Endothelial cell of umbilical vein (primary cell): ENCODE measurements around the gene H3-3A. TPM values are rescaled to one million over a fixed set of nuclear protein-coding genes. Genes with fewer than 3 reads are reported as not detected.

Source experiments
- BruUV-seq: library from RNA; stranded (reverse); fragments of 400-500 nt; replicated peaks from 2 replicates; lab custom pipeline; 2021; lab: Mats Ljungman, UMichigan
- CTCF ChIA-PET: fragments of 300-600, 350-600 bp; sonication (Branson Sonifier 250); formaldehyde crosslinking; loops from one replicate; lab custom pipeline; 2021; ENCODE audit warnings: antibody characterized with exemption, inconsistent platforms; lab: Charles Lee
- POLR2A ChIA-PET: fragments of 300-600, 350-600 bp; sonication (Branson Sonifier 250); formaldehyde crosslinking; loops from one replicate; lab custom pipeline; 2021; ENCODE audit warnings: antibody characterized with exemption, inconsistent platforms; lab: Charles Lee
- DNase-seq: peaks from one replicate; pipeline ENCODE4 v3.0.0-alpha.2; 2011; ENCODE audit warnings: low read depth, low spot score
- FAIRE-seq: peaks from 2 replicates; lab custom pipeline; 2011; peaks lifted over from hg19 to GRCh38; lab: Jason Lieb, UNC
- H2AFZ ChIP-seq: 2 replicates; pipeline ENCODE4 v1.6.0; 2012; ENCODE audit warnings: low read depth, low read length, control low read depth, inconsistent platforms
- H3K27ac ChIP-seq: 2 replicates; pipeline ENCODE4 v1.5.1; 2011; ENCODE audit warnings: low read depth, mild to moderate bottlenecking, control low read depth, low read length, moderate library complexity; ENCODE audit not compliant: insufficient read depth
- H3K27me3 ChIP-seq, 2 experiments: 2 replicates each; pipeline versions ENCODE4 v1.6.0 to v1.6.1; 2011; ENCODE audit warnings: low read length in 2 of 2, mixed read lengths in 1 of 2; ENCODE audit not compliant: control insufficient read depth in 2 of 2, insufficient read depth in 2 of 2
- H3K36me3 ChIP-seq, 2 experiments: 2 replicates in 1 of 2; 3 replicates in 1 of 2; pipeline ENCODE4 v1.5.1; 2011; ENCODE audit warnings: low read length in 2 of 2, mild to moderate bottlenecking in 1 of 2, moderate library complexity in 1 of 2; ENCODE audit not compliant: control insufficient read depth in 2 of 2, insufficient read depth in 2 of 2; ENCODE audit errors: extremely low read depth in 1 of 2
- H3K4me1 ChIP-seq: 3 replicates; pipeline ENCODE4 v1.5.1; 2011; ENCODE audit warnings: mild to moderate bottlenecking, low read length; ENCODE audit not compliant: control insufficient read depth, insufficient read depth; ENCODE audit errors: extremely low read depth
- H3K4me2 ChIP-seq: 2 replicates; pipeline ENCODE4 v1.6.1; 2011; ENCODE audit warnings: low read length, control low read depth, mixed read lengths; ENCODE audit not compliant: insufficient read depth
- H3K4me3 ChIP-seq, 3 experiments: fragments of 200-600 bp in 1 of 3; sonication (generic), shearing (Covaris generic) in 1 of 3; replicated peaks in 1 of 3; 2 replicates each; pipeline ENCODE4 v1.5.1; 2011 to 2016; ENCODE audit warnings: control low read depth in 3 of 3, low read length in 3 of 3, mild to moderate bottlenecking in 2 of 3, inconsistent platforms in 1 of 3, low read depth in 1 of 3, moderate library complexity in 1 of 3; ENCODE audit not compliant: insufficient read depth in 1 of 3
- H3K79me2 ChIP-seq: 2 replicates; pipeline ENCODE4 v1.6.0; 2012; ENCODE audit warnings: low read length, inconsistent platforms; ENCODE audit not compliant: control insufficient read depth, insufficient read depth
- H3K9ac ChIP-seq: replicated peaks from 2 replicates; pipeline ENCODE3; 2011; ENCODE audit warnings: low read length, control low read depth; ENCODE audit not compliant: insufficient read depth; ENCODE audit errors: extremely low read depth
- H3K9me1 ChIP-seq: replicated peaks from 3 replicates; pipeline ENCODE4 v1.6.0; 2011; ENCODE audit warnings: mild to moderate bottlenecking, low read length; ENCODE audit not compliant: control insufficient read depth, insufficient read depth; ENCODE audit errors: extremely low read depth
- H3K9me3 ChIP-seq: replicated peaks from 2 replicates; pipeline ENCODE4 v1.5.1; 2012; ENCODE audit warnings: low read length, inconsistent platforms; ENCODE audit not compliant: control insufficient read depth, insufficient read depth
- H4K20me1 ChIP-seq: replicated peaks from 2 replicates; pipeline ENCODE3; 2011; ENCODE audit warnings: mild to moderate bottlenecking, low read length; ENCODE audit not compliant: control insufficient read depth, insufficient read depth; ENCODE audit errors: extremely low read depth
- CTCF ChIP-seq, 2 donors: IDR thresholded peaks; 1 replicate in 1 of 2; 2 replicates in 1 of 2; pipeline ENCODE4 v1.5.1; 2011; ENCODE audit warnings: low read length in 2 of 2, mild to moderate bottlenecking in 2 of 2, moderate library complexity in 2 of 2, control low read depth in 1 of 2, inconsistent platforms in 1 of 2, low read depth in 1 of 2; ENCODE audit not compliant: insufficient read depth in 1 of 2; ENCODE audit errors: extremely low read depth in 1 of 2
- EZH2 ChIP-seq: IDR thresholded peaks from 2 replicates; pipeline ENCODE4 v1.6.1; 2012; ENCODE audit warnings: borderline replicate concordance, low read depth, mild to moderate bottlenecking, moderate library complexity, low read length, inconsistent platforms; ENCODE audit not compliant: severe bottlenecking
- FOS ChIP-seq: IDR thresholded peaks from 2 replicates; pipeline ENCODE4 v1.6.1; 2011; ENCODE audit warnings: mild to moderate bottlenecking, low read length, moderate library complexity, borderline replicate concordance; ENCODE audit not compliant: insufficient read depth
- GATA2 ChIP-seq: IDR thresholded peaks from 2 replicates; pipeline ENCODE4 v1.7.0; 2011; ENCODE audit warnings: low read depth, mild to moderate bottlenecking, moderate library complexity, mixed read lengths, low read length; ENCODE audit not compliant: insufficient read length, insufficient read depth
- JUN ChIP-seq: IDR thresholded peaks from 2 replicates; pipeline ENCODE4 v1.6.1; 2011; ENCODE audit warnings: borderline replicate concordance, low read depth; ENCODE audit not compliant: insufficient read length, insufficient read depth
- MYC ChIP-seq: IDR thresholded peaks from one replicate; pipeline ENCODE4 v1.6.1; 2011; ENCODE audit warnings: mild to moderate bottlenecking, low read depth, low read length
- POLR2A ChIP-seq: IDR thresholded peaks from 2 replicates; pipeline ENCODE4 v1.6.1; 2012; ENCODE audit warnings: low read depth, mild to moderate bottlenecking, control low read depth, low read length
- POLR2AphosphoS5 ChIP-seq: IDR thresholded peaks from 2 replicates; pipeline ENCODE4 v1.6.1; 2012; ENCODE audit warnings: low read depth, mild to moderate bottlenecking, control low read depth, low read length, moderate library complexity; ENCODE audit not compliant: insufficient read depth
- dilution Hi-C: fragments of 300-500 bp; cut with MboI; formaldehyde crosslinking; loops from one replicate; pipeline ENCODE4 v1.15.0; 2019; ENCODE audit warnings: low sequenced_read_pairs; ENCODE audit not compliant: extremely low pct_ligation_motif_present
- intact Hi-C: fragments of 100-400 bp; cut with micrococcal nuclease; formaldehyde crosslinking; loops from one replicate; pipeline ENCODE4 v1.10.0; 2022
- polyA plus RNA-seq, 4 experiments: library from polyadenylated mRNA; depleted of rRNA in 3 of 4; stranded (reverse) in 3 of 4; unstranded in 1 of 4; fragments of >200 nt; gene quantifications; 2 replicates each; pipeline versions ENCODE4 v1.2.1 to v1.2.3, GENCODE V29; 2011 to 2012; ENCODE audit warnings: missing spikeins in 1 of 4
- total RNA-seq: library from RNA; stranded (reverse); gene quantifications from 2 replicates; pipeline ENCODE4 v1.2.3, GENCODE V29; 2021
- TF ChIP-seq, protein P1 (sequence below): IDR thresholded peaks from 2 replicates; pipeline ENCODE4 v1.6.1; 2011; ENCODE audit not compliant: insufficient read depth, insufficient read length

The H3-3A gene
- total and polyA plus RNA-seq, 2 donors (not counting 3 experiments of a cell fraction or from before 2014, with no cell fraction given): 426 to 477 TPM

GRCh38 chr1:226092965-226093364 is 30.4 kb downstream of the H3-3A start:
- BruUV-seq: no TSS peak
- TF ChIP-seq CTCF (IDR thresholded peaks at IDR 0.05; ENCODE audit: extremely low read depth in 1 of 2, insufficient read depth in 1 of 2, low read depth in 1 of 2, low read length in 2 of 2) (no peak), POLR2A (no peak), POLR2AphosphoS5 (no peak), MYC (no peak), EZH2 (no peak), JUN (no peak), GATA2 (no peak), FOS (no peak)
- TF ChIP-seq, protein P1, sequence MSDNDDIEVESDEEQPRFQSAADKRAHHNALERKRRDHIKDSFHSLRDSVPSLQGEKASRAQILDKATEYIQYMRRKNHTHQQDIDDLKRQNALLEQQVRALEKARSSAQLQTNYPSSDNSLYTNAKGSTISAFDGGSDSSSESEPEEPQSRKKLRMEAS: no peak
- Histone ChIP-seq H3K4me1 (no peaks in the 10 kb centered on the region), H3K9me1 (no peaks in the 10 kb centered on the region), H3K9me3 (no peaks in the 10 kb centered on the region), H3K27me3 (peaks cover 5 to 10% of the 10 kb centered on the region in 2 experiments), H3K36me3 (no peaks in the 10 kb centered on the region), H4K20me1 (no peaks in the 10 kb centered on the region), H3K4me2 (no peak overlapping the region), H2AFZ (no peak overlapping the region), H3K9ac (no peak overlapping the region), H3K27ac (no peak overlapping the region), H3K4me3 (no peak overlapping the region), H3K79me2 (no peaks in the 10 kb centered on the region)
- ChIA-PET CTCF (interaction anchor here (1.0 to 7.5 kb wide), 4 partner anchors 8 to 32 kb away, joined by 3 to 43 read pairs (median 13); no protein-coding TSS in a partner anchor), POLR2A (no interaction called here)
- intact Hi-C loops: no loop called here
- dilution Hi-C loops: no loop called here
- DNase-seq: no peak
- no peak for FAIRE-seq
